Thoracic aorta (tissue), 2 donors: Measurements from ENCODE around the gene RCAN1. TPM values are rescaled to one million over a fixed set of nuclear protein-coding genes. Genes with fewer than 3 reads are reported as not detected.
"Not testable (repeated sequence)": the region's sequence is repeated elsewhere in the genome, so short reads cannot be mapped to it uniquely, and the experiment has no call there.

Source experiments
- ATAC-seq: fragments of 150-250 bp; one replicate; pipeline ENCODE4 v1.8.0; 2017; ENCODE audit warnings: low read depth; ENCODE audit not compliant: insufficient number of reproducible peaks, low FRiP score
- DNase-seq: peaks from one replicate; pipeline ENCODE4 v3.0.0-alpha.2; 2020; ENCODE audit warnings: low spot score
- H3K27ac ChIP-seq, 2 donors: fragments of 200-600 bp; sonication (generic); 1 replicate in 1 of 2; 2 replicates in 1 of 2; pipeline ENCODE4 v1.5.1; 2016; ENCODE audit warnings: mild to moderate bottlenecking in 2 of 2, moderate library complexity in 2 of 2
- H3K27me3 ChIP-seq: fragments of 200-600 bp; sonication (generic); replicated peaks from 2 replicates; pipeline ENCODE4 v1.6.0; 2016; ENCODE audit warnings: mild to moderate bottlenecking; ENCODE audit not compliant: insufficient read depth
- H3K36me3 ChIP-seq: fragments of 200-600 bp; sonication (generic); one replicate; pipeline ENCODE4 v1.5.1; 2016
- H3K4me1 ChIP-seq, 2 donors: fragments of 200-600 bp; sonication (generic); 1 replicate in 1 of 2; 2 replicates in 1 of 2; pipeline versions ENCODE4 v1.5.1 to v1.6.0; 2016; ENCODE audit warnings: low read depth in 2 of 2, mild to moderate bottlenecking in 1 of 2; ENCODE audit not compliant: control insufficient read depth in 1 of 2
- H3K4me3 ChIP-seq: fragments of 200-600 bp; sonication (generic); 2 replicates; pipeline ENCODE4 v1.5.1; 2016; ENCODE audit warnings: mild to moderate bottlenecking
- H3K9me3 ChIP-seq: fragments of 200-600 bp; sonication (generic); 2 replicates; pipeline ENCODE4 v1.5.1; 2016
- total RNA-seq, 2 donors: library from RNA; depleted of rRNA; stranded (reverse); fragments of >200 nt; gene quantifications; one replicate each; pipeline versions ENCODE4 v1.1.0 to v1.2.3, GENCODE V29; 2016
- TF ChIP-seq, protein P1 (sequence below): fragments of 200-600 bp; sonication (generic); IDR thresholded peaks from one replicate; pipeline ENCODE4 v1.5.1; 2019; ENCODE audit warnings: antibody characterized with exemption

The RCAN1 gene
- total RNA-seq, 2 donors from 2014 or later = 39.3 to 45.2 TPM

DNA sequence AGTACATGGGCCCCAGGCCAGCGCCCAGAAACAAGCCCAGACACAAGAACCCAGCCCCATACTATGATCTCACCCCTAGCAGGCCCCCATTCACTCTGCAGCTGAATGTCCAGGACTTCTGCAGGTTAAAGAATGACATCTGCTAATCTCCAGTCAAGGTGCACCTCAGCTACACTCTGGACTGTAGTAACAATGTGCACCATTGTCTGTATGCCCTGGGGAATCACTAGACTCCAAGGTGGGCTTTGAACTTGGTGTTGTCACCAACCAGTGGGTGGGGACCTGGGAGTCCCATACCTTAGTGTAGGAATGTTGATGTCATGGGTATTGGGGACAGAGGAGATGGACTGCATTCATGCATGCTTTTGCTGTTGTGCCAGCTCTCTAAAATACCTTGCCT, 113.2 kb downstream of the RCAN1 start:
- Histone ChIP-seq H3K27ac (no peak overlapping the region), H3K27me3 (no peaks in the 10 kb centered on the region), H3K4me3 (no peak overlapping the region), H3K36me3 (no peaks in the 10 kb centered on the region), H3K4me1 (no peaks in the 10 kb centered on the region), H3K9me3 (peaks cover 19% of the 10 kb centered on the region)
- TF ChIP-seq, protein P1, sequence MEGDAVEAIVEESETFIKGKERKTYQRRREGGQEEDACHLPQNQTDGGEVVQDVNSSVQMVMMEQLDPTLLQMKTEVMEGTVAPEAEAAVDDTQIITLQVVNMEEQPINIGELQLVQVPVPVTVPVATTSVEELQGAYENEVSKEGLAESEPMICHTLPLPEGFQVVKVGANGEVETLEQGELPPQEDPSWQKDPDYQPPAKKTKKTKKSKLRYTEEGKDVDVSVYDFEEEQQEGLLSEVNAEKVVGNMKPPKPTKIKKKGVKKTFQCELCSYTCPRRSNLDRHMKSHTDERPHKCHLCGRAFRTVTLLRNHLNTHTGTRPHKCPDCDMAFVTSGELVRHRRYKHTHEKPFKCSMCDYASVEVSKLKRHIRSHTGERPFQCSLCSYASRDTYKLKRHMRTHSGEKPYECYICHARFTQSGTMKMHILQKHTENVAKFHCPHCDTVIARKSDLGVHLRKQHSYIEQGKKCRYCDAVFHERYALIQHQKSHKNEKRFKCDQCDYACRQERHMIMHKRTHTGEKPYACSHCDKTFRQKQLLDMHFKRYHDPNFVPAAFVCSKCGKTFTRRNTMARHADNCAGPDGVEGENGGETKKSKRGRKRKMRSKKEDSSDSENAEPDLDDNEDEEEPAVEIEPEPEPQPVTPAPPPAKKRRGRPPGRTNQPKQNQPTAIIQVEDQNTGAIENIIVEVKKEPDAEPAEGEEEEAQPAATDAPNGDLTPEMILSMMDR = no peak
- DNase-seq (no peak), ATAC-seq (no peak)

DNA sequence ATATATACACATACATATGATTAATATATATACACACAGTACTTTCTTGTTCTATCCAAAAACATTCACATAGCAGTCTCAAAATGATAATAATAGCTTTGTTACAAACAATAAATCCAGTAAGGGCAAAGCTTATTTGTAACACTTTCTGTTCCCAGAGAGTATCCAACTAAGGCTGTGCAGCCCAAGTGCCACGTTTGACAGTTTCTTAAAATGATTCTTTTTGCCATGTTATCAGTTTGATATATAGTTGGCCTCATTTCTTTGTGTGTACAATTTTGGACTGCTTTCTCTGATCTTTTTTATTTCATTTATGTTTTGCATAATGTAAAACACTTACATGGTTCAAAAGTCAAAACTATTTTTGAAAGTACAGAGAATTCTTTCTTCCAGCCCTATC, 114.7 kb downstream of the RCAN1 start:
- no peak for ATAC-seq
- Histone ChIP-seq H3K9me3 (peaks cover 24% of the 10 kb centered on the region), H3K36me3 (no peaks in the 10 kb centered on the region), H3K4me3 (no peak overlapping the region), H3K4me1 (no peaks in the 10 kb centered on the region), H3K27me3 (no peaks in the 10 kb centered on the region), H3K27ac (no peak overlapping the region)
- no peak for DNase-seq
- TF ChIP-seq, protein P1 = no peak

DNA sequence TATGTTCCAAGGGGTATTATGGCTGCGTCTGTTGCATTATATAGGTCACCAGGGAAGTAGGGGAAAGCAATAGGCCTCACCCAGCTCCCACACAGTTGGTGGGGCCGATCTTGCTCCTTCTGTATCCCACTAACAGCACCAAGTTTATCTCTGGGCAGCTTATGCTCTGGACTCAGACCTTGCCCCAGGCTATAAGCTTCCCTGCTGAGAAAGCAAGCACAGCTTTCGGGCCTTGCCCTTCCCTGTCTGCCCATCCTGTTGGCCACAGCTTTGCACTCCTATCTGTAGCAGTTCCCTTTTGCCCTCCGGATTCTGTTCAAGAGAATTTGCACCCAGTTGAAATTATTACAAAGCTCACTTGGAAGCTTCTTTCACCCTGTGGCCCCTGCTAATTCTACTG, 115.8 kb downstream of the RCAN1 start:
- H3K9me3 ChIP-seq = peaks cover 24% of the 10 kb centered on the region
- H3K27ac ChIP-seq = no peak overlapping the region
- H3K4me3 ChIP-seq = no peak overlapping the region
- H3K4me1 ChIP-seq = no peaks in the 10 kb centered on the region
- DNase-seq (no peak), ATAC-seq (no peak)
- no peaks in the 10 kb centered on the region for H3K36me3 ChIP-seq
- no peaks in the 10 kb centered on the region for H3K27me3 ChIP-seq
- TF ChIP-seq, protein P1 = no peak

DNA sequence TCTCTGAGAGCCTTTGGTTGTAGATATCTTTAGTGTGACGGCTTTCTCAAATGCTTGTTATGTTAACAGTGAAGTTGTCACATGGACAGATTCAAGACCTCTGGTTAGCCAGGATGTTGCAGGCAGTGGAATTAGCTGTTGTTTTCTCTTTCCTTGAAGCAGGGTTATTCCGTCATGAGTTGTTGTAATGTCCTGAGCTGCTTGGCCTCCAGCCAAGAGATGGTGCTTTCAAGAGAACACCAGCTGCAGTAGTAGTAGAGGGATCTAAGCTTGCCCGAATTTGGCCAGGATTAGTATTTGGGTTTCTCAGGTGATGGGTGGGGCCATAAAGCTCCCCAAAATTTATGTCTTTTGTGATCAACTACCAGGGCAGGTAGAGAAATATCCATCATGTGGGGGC, 116.3 kb downstream of the RCAN1 start:
- no peak overlapping the region for H3K4me3 ChIP-seq
- no peaks in the 10 kb centered on the region for H3K36me3 ChIP-seq
- H3K9me3 ChIP-seq = peaks cover 24% of the 10 kb centered on the region
- ATAC-seq (no peak), DNase-seq (no peak)
- H3K27ac ChIP-seq = no peak overlapping the region
- no peaks in the 10 kb centered on the region for H3K27me3 ChIP-seq
- H3K4me1 ChIP-seq = no peaks in the 10 kb centered on the region
- TF ChIP-seq, protein P1 = no peak

DNA sequence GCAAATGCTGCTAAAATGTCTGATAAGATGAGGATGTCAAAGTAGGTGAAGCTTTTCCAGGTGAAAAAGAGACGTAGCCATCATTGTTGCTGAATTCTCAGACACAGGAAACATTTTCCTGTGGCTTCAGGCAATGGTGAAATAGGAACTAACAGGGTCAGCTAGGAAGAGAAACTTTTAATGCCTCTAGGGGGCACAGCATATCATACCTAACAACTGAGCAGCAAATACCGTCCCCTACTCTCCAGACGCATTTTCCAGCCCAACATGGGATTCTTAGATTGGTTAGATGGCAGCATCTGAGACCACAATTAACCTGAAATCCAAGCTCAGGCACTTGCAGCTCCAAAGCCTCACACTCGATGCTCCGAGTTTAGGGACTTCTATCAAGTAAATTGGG, 131.1 kb downstream of the RCAN1 start:
- ATAC-seq, H3K27ac ChIP-seq, H3K36me3 ChIP-seq, H3K9me3 ChIP-seq, DNase-seq, H3K4me3 ChIP-seq, H3K4me1 ChIP-seq, H3K27me3 ChIP-seq: not testable (repeated sequence)

DNA sequence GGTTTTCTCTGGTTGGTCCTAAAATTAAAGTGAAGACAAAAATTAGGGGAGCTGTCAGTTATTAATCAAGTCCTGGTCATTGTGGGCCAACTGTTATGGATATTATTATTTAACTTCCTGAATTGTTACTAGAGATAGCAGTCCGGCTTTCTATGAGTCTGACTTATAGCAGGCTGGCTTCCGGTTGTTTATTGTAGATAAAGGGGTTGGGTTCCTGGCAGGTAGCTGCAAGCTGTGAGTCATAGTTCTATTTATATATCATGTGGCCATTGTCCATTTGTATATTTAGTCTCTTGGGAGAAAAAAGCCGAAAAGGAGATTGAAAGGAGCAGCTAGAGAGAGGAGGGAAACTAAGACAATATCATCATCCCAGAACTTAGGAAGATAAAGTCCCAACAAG, 131.5 kb downstream of the RCAN1 start:
- not testable (repeated sequence) for H3K36me3 ChIP-seq, H3K27me3 ChIP-seq, DNase-seq, H3K27ac ChIP-seq, H3K4me1 ChIP-seq, ATAC-seq, H3K9me3 ChIP-seq, H3K4me3 ChIP-seq

DNA sequence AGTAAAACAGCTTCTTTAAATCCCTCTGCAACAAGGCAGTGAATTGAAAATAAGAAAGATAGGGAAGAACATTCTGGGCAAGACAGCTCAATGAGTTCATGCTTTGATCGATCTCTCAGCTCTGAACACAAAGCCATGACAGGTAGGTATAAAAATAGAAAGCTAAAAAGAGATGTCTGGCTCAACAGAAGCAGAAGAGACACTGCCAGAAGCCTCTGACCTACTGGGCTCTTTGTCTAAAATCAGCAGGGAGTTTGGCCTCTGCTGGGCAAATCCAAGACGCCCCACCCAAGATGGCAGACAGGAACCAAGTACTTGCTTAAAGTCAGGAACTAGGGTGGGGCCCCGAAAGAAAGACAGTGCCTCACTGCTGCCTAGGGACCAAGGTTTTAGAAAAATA, 147.6 kb downstream of the RCAN1 start:
- not testable (repeated sequence) for H3K4me1 ChIP-seq, H3K4me3 ChIP-seq, H3K27ac ChIP-seq, H3K9me3 ChIP-seq, H3K27me3 ChIP-seq, ATAC-seq, DNase-seq, H3K36me3 ChIP-seq
